Measurements from ENCODE around the gene TTC6.

DNA sequence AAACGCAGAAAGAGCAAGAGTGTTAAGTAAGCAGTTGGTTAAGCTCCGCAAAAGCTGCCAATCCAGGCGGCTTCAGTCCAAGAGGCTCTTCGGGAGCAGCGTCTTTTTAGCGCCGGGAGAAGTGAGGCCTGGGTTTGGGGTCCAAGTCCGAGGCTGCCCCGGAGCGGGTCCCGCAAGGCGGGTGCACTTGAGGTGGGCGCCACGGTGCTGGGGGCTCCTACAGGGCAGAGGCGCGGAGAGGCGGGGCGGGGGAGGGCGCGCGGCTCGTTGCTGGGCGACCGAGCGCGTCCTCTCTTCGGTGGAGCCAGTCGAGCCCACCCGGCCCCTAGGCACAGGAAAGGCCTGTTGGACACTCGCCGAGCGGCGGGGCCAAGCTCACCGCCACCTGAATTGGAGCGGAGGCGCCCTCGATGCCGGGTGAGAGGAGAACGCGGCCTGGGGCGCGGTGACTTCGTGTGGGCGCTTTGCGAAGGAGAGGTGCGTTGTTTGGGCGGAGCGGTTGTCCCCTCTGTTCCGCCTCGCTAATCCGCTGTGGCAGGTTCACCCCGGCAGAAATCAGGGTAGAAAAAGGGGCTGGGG is 15.6 kb downstream of the TTC6 start:
- TF ChIP-seq JUN (IDR thresholded peaks at IDR 0.05; ENCODE audit: borderline replicate concordance, insufficient read depth, insufficient read length, low read depth) = no peak
- TF ChIP-seq, protein P1, sequence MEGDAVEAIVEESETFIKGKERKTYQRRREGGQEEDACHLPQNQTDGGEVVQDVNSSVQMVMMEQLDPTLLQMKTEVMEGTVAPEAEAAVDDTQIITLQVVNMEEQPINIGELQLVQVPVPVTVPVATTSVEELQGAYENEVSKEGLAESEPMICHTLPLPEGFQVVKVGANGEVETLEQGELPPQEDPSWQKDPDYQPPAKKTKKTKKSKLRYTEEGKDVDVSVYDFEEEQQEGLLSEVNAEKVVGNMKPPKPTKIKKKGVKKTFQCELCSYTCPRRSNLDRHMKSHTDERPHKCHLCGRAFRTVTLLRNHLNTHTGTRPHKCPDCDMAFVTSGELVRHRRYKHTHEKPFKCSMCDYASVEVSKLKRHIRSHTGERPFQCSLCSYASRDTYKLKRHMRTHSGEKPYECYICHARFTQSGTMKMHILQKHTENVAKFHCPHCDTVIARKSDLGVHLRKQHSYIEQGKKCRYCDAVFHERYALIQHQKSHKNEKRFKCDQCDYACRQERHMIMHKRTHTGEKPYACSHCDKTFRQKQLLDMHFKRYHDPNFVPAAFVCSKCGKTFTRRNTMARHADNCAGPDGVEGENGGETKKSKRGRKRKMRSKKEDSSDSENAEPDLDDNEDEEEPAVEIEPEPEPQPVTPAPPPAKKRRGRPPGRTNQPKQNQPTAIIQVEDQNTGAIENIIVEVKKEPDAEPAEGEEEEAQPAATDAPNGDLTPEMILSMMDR (IDR thresholded peaks at IDR 0.05; ENCODE audit: extremely low read depth in 1 of 2, insufficient read depth in 1 of 2, low read depth in 1 of 2, low read length in 2 of 2) = no peak
- TF ChIP-seq EZH2 (IDR thresholded peaks at IDR 0.05; ENCODE audit: borderline replicate concordance, low read depth, low read length, severe bottlenecking) = peak; percentile 73
- no peak for TF ChIP-seq POLR2A (IDR thresholded peaks at IDR 0.05; ENCODE audit: low read depth, low read length)
- TF ChIP-seq POLR2AphosphoS5 (IDR thresholded peaks at IDR 0.05; ENCODE audit: insufficient read depth, low read depth, low read length) = no peak
- no peak for TF ChIP-seq MYC (IDR thresholded peaks at IDR 0.05; ENCODE audit: low read depth, low read length)
- TF ChIP-seq, protein P2, sequence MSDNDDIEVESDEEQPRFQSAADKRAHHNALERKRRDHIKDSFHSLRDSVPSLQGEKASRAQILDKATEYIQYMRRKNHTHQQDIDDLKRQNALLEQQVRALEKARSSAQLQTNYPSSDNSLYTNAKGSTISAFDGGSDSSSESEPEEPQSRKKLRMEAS (IDR thresholded peaks at IDR 0.05; ENCODE audit: insufficient read depth, insufficient read length) = no peak
- no peak for TF ChIP-seq FOS (IDR thresholded peaks at IDR 0.05; ENCODE audit: borderline replicate concordance, insufficient read depth, low read length)
